ENCODE data around the gene TMEM250. TPM values are rescaled to one million over a fixed set of nuclear protein-coding genes. Genes with fewer than 3 reads are reported as not detected.

TMEM250 gene
- total and polyA plus RNA-seq, 9 of the 15 experiments (the other 6 are each of a cell fraction or from before 2014, with no cell fraction given), result 0.32 to 44.6 (median 12.2) TPM

GRCh38 chr9:136160995-136161610 lies 42.4 kb upstream of the TMEM250 start:
- Histone ChIP-seq H2AFZ (ENCODE audit: low read depth, low read length) (no peak overlapping the region), H3K4me3 (no peak overlapping the region), H3K27ac (ENCODE audit: extremely low read depth, low read depth, low read length) (no peak overlapping the region; the same call in 2 of the 3 replicates), H3K4me1 (replicated peaks in 1 of 2; ENCODE audit: control insufficient read depth in 2 of 2, insufficient read depth in 2 of 2, low read length in 2 of 2) (peaks cover 0 to 17% of the 10 kb centered on the region in 2 experiments; a peak in 2 of 5 replicates), H3K9me3 (replicated peaks; ENCODE audit: control insufficient read depth, insufficient read depth, low read depth, low read length) (peaks cover 5% of the 10 kb centered on the region; the same call in 1 of the 2 replicates), H3K36me3 (ENCODE audit: control insufficient read depth, insufficient read depth, low read length) (no peaks in the 10 kb centered on the region), H4K20me1 (replicated peaks; ENCODE audit: control insufficient read depth, insufficient read depth, low read length) (peaks cover 3% of the 10 kb centered on the region; the same call in 1 of the 2 replicates), H3K9ac (ENCODE audit: insufficient read depth in 1 of 2, low read depth in 2 of 2, low read length in 2 of 2) (no peak overlapping the region), H3K27me3 (ENCODE audit: control insufficient read depth in 2 of 2, insufficient read depth in 2 of 2, low read length in 2 of 2) (peaks cover 45 to 69% of the 10 kb centered on the region in 2 experiments; a peak in 4 of 5 replicates), H3K4me2 (ENCODE audit: insufficient read depth, low read length) (no peak overlapping the region), H3K79me2 (ENCODE audit: control insufficient read depth, insufficient read depth, low read length) (no peaks in the 10 kb centered on the region), H3K9me1 (ENCODE audit: control insufficient read depth, insufficient read depth, low read length) (no peaks in the 10 kb centered on the region)
- in situ Hi-C loops (cut with MboI), result no loop called here
- no peak for ATAC-seq
- no peak for FAIRE-seq
- no peak for DNase-seq (ENCODE audit: extremely low read depth in 1 of 4, low spot score in 3 of 4)
- TF ChIP-seq ZNF41 (CRISPR knock-in tag; conservative IDR thresholded peaks at IDR 0.05), result no peak
- peak; percentile 13 for TF ChIP-seq PRDM10 (IDR thresholded peaks at IDR 0.05; ENCODE audit: partially characterized antibody)
- TF ChIP-seq KDM1A (IDR thresholded peaks at IDR 0.05), result peak in 1 of 2 experiments; percentile 64; a peak in 1 of 4 replicates
- POLR2A ChIA-PET, result no interaction called here
- intact Hi-C loops (cut with micrococcal nuclease), result no loop called here
- WGBS (ENCODE audit: insufficient coverage, low coverage, missing lambda C conversion rate), result 25% methylated on average over 10 of the region's 10 CpGs
- CTCF ChIA-PET (ENCODE audit: low intra/inter-chr PET ratio), result no interaction called here
- BruUV-seq (replicated peaks), result no TSS peak
